T47D (cell line): ENCODE measurements around the gene CHRDL2.
"Not testable (repeated sequence)": the region's sequence is repeated elsewhere in the genome, so short reads cannot be mapped to it uniquely, and the experiment has no call there.

Source experiments
- DNase-seq, 2 experiments: peaks; one replicate each; pipeline versions ENCODE4 v3.0.0 to v3.0.0-alpha.2; 2011 to 2012; ENCODE audit warnings: low read depth in 1 of 2, low spot score in 1 of 2
- JUND ChIP-seq: IDR thresholded peaks from 2 replicates; pipeline ENCODE4 v1.6.1; 2012; ENCODE audit warnings: low read depth
- in situ Hi-C: cut with HindIII; loops from 2 replicates; pipeline ENCODE4 v1.10.0; 2016; ENCODE audit warnings: low sequenced_read_pairs, low pct_unique_long_range_greater_than_20kb

Gene CHRDL2

GRCh38 chr11:74731301-74732094, at the start of gene CHRDL2:
TSS of gene CHRDL2 (minus strand) at chr11:74731426. CDS start at chr11:74730888, 538 bp downstream.
- TF ChIP-seq JUND, result no peak
- DNase-seq, result peak; percentile 42 to 68
- in situ Hi-C loops, result no loop called here

GRCh38 chr11:74780248-74781005, 49.2 kb upstream of the CHRDL2 start:
- TF ChIP-seq JUND, result no peak
- in situ Hi-C loops, result no loop called here
- DNase-seq, result no peak

GRCh38 chr11:74778581-74778980, 47.4 kb upstream of the CHRDL2 start:
- no peak for TF ChIP-seq JUND
- in situ Hi-C loops, result no loop called here
- DNase-seq, result no peak

- no peak for TF ChIP-seq JUND
- in situ Hi-C loops, result no loop called here
- no peak for DNase-seq
Observed at GRCh38 chr11:74777877-74778276, 46.7 kb upstream of the CHRDL2 start.

- no peak for TF ChIP-seq JUND
- no peak for DNase-seq
- in situ Hi-C loops, result no loop called here
Observed at GRCh38 chr11:74777038-74777437, 45.8 kb upstream of the CHRDL2 start.

GRCh38 chr11:74776546-74776945, 45.3 kb upstream of the CHRDL2 start:
- in situ Hi-C loops, result no loop called here
- DNase-seq, result no peak
- no peak for TF ChIP-seq JUND

GRCh38 chr11:74775762-74776161, 44.5 kb upstream of the CHRDL2 start:
- no peak for TF ChIP-seq JUND
- in situ Hi-C loops, result no loop called here
- DNase-seq, result no peak

- TF ChIP-seq JUND, result no peak
- in situ Hi-C loops, result no loop called here
- DNase-seq, result no peak
Observed at GRCh38 chr11:74773476-74773875, 42.2 kb upstream of the CHRDL2 start.

GRCh38 chr11:74771139-74771538, 39.9 kb upstream of the CHRDL2 start:
- no peak for DNase-seq
- in situ Hi-C loops, result no loop called here
- no peak for TF ChIP-seq JUND

- DNase-seq, result no peak
- in situ Hi-C loops, result no loop called here
- TF ChIP-seq JUND, result no peak
Observed at GRCh38 chr11:74770456-74770855, 39.2 kb upstream of the CHRDL2 start.

- DNase-seq, result no peak
- no peak for TF ChIP-seq JUND
- in situ Hi-C loops, result no loop called here
Observed at GRCh38 chr11:74769055-74769707, 38.0 kb upstream of the CHRDL2 start.

GRCh38 chr11:74768172-74768651, 37.0 kb upstream of the CHRDL2 start:
- DNase-seq, in situ Hi-C loops: not testable (repeated sequence)

GRCh38 chr11:74766905-74767304, 35.7 kb upstream of the CHRDL2 start:
- no peak for TF ChIP-seq JUND
- DNase-seq, result no peak
- in situ Hi-C loops, result no loop called here
